Measurements from ENCODE around the gene YPEL4.

Gene YPEL4

DNA sequence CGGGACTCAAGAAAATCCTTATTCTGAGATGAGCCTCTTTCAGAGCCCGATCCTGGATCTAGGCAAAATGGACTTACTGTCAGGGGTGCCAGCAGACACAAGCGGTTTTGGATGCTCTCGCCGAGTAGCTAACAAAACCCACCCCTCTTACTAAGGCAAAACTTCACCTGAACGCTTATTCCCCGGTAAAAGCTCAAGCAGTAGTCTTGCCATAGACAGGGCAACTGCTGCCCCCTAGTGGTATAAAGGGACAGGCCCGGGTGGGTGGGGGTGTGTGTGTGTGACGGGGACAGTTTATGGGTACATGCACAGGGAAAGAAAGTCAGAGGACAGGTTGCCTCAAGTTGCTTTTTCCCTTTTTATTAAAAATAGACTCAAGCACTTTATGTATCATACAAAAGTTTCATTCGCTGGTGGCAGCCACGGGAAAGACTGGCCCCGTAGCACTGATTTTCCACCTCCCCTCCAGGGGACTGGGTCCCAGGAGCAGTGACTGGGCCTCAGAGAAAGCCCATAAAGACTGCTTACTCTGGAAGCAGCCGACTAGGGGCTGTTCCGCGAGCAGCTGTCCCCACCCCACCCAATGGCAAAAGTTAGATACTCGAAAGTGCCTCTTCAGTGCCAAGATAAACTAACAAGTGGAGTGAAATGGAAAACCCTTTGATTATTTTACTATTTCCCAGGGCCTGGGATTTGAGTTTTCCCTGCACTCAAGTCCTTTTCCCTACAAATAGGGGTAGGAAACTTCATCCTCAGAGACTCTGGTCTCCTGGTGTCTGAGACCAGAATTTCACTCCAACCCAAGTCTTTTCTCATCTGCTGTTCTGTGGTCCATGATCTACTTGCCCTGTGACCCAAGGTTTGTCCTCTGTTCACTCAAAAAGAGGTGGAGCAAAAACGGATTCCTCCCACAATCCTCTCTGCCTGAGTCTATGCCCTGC, 4.7 kb downstream of the YPEL4 start:
- CTCF ChIA-PET, result interaction anchor here (0.6 to 3.0 kb wide), 14 partner anchors 9 to 869 kb away, joined by 3 to 36 read pairs (median 4); partner anchors contain the start of gene UBE2L6
- TF ChIP-seq FOXM1 (IDR thresholded peaks at IDR 0.05; ENCODE audit: borderline replicate concordance), result no peak
- TF ChIP-seq NFRKB (IDR thresholded peaks at IDR 0.05), result no peak
- TF ChIP-seq ARNT (IDR thresholded peaks at IDR 0.05), result no peak
- POLR2A ChIA-PET, result interaction anchor here (1.1 to 1.4 kb wide), 2 partner anchors 77 to 299 kb away, joined by 3 to 8 read pairs; partner anchors contain the start of gene UBE2L6
- DNase-seq (ENCODE audit: extremely low spot score), result peak; percentile 78

DNA sequence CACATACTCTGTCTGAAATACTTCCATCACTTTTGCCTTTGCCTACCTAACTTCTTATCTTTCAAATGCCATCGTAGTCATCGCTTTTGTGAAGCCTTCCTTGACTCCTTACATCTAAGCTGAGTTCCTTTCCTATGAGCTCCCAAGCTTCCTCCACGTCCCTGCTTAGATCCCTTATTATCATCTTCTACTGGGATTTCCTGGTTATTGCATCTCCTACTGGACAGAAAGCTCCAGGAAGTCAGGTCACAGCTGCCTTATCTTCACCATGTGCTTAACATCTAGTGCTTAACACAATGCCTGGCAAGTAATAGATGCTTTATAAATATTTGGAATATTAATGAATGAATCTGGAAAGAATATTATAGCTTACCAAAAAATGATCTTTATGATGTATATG, 5.9 kb downstream of the YPEL4 start:
- CTCF ChIA-PET, result interaction anchor here (0.7 to 3.0 kb wide), 11 partner anchors 8 to 298 kb away, joined by 3 to 36 read pairs (median 5); partner anchors contain the start of gene UBE2L6

DNA sequence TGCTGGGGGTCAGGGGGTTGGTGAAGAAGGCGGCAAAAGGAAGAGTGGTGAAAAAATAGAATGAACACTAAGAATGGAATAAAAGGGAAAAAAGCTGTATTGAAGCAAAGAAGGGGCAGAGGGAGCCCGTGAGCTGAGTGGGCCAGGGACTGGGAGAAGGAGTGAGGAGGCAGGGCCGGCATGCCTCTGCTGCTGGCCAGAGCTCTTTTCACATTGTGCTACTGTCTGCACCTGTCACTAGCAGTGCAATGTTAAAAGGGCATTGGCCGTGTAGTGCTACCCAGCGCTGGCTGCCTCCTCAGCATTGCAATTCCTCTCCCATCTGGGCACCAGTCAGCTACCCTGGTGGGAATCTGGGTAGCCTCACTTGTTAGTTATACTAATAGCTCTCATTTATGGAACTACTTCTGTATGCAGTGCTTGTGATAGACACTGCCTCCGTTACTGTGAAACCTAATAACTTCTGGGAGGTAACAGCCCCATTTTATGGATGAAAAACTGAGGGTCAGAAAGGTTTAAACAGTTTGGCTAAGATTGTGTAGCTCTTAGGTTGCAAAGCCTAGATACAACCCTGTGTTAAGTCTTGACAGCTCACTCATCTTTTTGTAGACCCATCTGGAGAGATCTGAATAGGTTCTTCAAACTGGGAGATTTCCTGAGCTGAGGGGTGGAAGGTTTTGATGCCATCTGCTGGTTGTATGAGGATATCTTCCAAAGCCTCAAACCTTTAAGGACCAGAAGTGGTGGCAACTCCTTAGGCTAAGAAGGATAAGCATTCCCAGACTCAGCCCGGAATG, 8.5 kb downstream of the YPEL4 start:
- peak; percentile 49 for DNase-seq (ENCODE audit: extremely low spot score)
- CTCF ChIA-PET, result interaction anchor here (0.6 to 3.9 kb wide), 25 partner anchors 8 to 596 kb away, joined by 3 to 59 read pairs (median 4); partner anchors contain the start of genes SLC43A1, UBE2L6 and YPEL4
- TF ChIP-seq FOXK2 (IDR thresholded peaks at IDR 0.05) (no peak), ARNT (IDR thresholded peaks at IDR 0.05) (no peak), ZNF384 (IDR thresholded peaks at IDR 0.05) (no peak), L3MBTL2 (conservative IDR thresholded peaks at IDR 0.05) (no peak), FOXM1 (IDR thresholded peaks at IDR 0.05; ENCODE audit: borderline replicate concordance) (no peak), TARDBP (IDR thresholded peaks at IDR 0.05) (no peak), FOXA1 (IDR thresholded peaks at IDR 0.05) (no peak), BHLHE40 (IDR thresholded peaks at IDR 0.05; ENCODE audit: borderline replicate concordance) (no peak), SP1 (IDR thresholded peaks at IDR 0.05) (no peak), ELF4 (IDR thresholded peaks at IDR 0.05) (no peak), NFRKB (IDR thresholded peaks at IDR 0.05) (no peak), LEF1 (IDR thresholded peaks at IDR 0.05; ENCODE audit: borderline replicate concordance) (no peak)
- POLR2A ChIA-PET, result interaction anchor here (1.0 to 3.1 kb wide), 3 partner anchors 16 to 148 kb away, joined by 3 to 22 read pairs (median 4); partner anchors contain the start of genes CLP1 and UBE2L6

More for the DNA sequence above, 5.9 kb downstream of the YPEL4 start:
- no peak for TF ChIP-seq FOXM1 (IDR thresholded peaks at IDR 0.05; ENCODE audit: borderline replicate concordance)
- TF ChIP-seq BHLHE40 (IDR thresholded peaks at IDR 0.05; ENCODE audit: borderline replicate concordance), result no peak
- TF ChIP-seq CTBP1 (IDR thresholded peaks at IDR 0.05; ENCODE audit: borderline replicate concordance), result no peak
- TF ChIP-seq LEF1 (IDR thresholded peaks at IDR 0.05; ENCODE audit: borderline replicate concordance), result no peak
- no peak for TF ChIP-seq L3MBTL2 (conservative IDR thresholded peaks at IDR 0.05)
- TF ChIP-seq SP1 (IDR thresholded peaks at IDR 0.05), result no peak
- TF ChIP-seq FOXA1 (IDR thresholded peaks at IDR 0.05), result no peak
- DNase-seq (ENCODE audit: extremely low spot score), result no peak
- POLR2A ChIA-PET, result interaction anchor here (1.0 to 1.4 kb wide), 3 partner anchors 74 to 298 kb away, joined by 3 to 8 read pairs (median 3); partner anchors contain the start of gene UBE2L6

DNA sequence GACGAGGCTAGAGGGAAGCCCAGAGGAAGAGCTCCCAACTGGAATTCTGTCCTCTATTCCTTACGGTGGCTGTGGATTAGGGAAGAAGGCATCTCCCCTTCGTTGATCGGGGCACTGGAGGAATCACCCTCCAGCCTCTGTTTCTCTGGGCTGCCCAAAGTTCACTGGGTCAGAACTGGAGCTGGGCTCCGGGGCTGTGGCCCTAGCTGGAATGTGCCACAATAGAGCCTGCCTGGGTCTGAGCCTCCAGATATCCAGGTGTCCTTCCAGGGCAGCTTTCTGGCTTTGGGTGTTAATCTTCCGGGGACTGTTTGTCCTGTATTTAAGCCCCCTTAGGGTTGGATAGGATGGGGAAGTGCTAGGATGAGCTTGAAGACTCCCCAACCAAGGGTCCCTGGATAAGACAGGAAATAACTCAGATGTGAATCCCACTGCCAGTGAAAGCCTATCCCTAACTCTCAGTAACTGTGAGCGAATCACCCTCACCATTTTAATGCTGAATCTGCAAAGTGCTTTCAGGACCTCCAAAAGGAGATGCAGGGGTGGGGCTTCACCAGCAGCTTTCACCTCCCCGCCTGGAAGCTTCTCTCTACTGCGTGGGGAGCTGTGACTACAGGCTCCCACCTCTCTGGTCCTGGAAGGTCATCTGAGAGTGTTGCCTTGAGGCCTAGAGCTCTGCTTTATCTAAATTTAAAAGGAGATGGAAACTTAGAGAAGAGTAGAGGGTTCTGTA, 9.5 kb downstream of the YPEL4 start:
- TF ChIP-seq ARNT (IDR thresholded peaks at IDR 0.05) (no peak), SP1 (IDR thresholded peaks at IDR 0.05) (no peak), FOXK2 (IDR thresholded peaks at IDR 0.05) (no peak), NFRKB (IDR thresholded peaks at IDR 0.05) (no peak), HDGF (IDR thresholded peaks at IDR 0.05; ENCODE audit: borderline replicate concordance) (no peak), ZNF384 (IDR thresholded peaks at IDR 0.05) (no peak), ELF4 (IDR thresholded peaks at IDR 0.05) (no peak), CTBP1 (IDR thresholded peaks at IDR 0.05; ENCODE audit: borderline replicate concordance) (no peak), FOXM1 (IDR thresholded peaks at IDR 0.05; ENCODE audit: borderline replicate concordance) (no peak), SUZ12 (IDR thresholded peaks at IDR 0.05) (no peak), L3MBTL2 (conservative IDR thresholded peaks at IDR 0.05) (no peak), BHLHE40 (IDR thresholded peaks at IDR 0.05; ENCODE audit: borderline replicate concordance) (no peak), TARDBP (IDR thresholded peaks at IDR 0.05) (no peak), LEF1 (IDR thresholded peaks at IDR 0.05; ENCODE audit: borderline replicate concordance) (no peak), FOXA1 (IDR thresholded peaks at IDR 0.05) (no peak)
- TF ChIP-seq, protein P1, sequence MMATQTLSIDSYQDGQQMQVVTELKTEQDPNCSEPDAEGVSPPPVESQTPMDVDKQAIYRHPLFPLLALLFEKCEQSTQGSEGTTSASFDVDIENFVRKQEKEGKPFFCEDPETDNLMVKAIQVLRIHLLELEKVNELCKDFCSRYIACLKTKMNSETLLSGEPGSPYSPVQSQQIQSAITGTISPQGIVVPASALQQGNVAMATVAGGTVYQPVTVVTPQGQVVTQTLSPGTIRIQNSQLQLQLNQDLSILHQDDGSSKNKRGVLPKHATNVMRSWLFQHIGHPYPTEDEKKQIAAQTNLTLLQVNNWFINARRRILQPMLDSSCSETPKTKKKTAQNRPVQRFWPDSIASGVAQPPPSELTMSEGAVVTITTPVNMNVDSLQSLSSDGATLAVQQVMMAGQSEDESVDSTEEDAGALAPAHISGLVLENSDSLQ (IDR thresholded peaks at IDR 0.05), result no peak
- ChIA-PET POLR2A (interaction anchor here (0.7 to 3.1 kb wide), 5 partner anchors 17 to 109 kb away, joined by 3 to 22 read pairs (median 3); partner anchors contain the start of genes CLP1 and UBE2L6), CTCF (interaction anchor here (0.6 to 3.9 kb wide), 19 partner anchors 9 to 295 kb away, joined by 3 to 59 read pairs (median 4); partner anchors contain the start of genes SLC43A1, UBE2L6 and YPEL4)
- no peak for DNase-seq (ENCODE audit: extremely low spot score)

DNA sequence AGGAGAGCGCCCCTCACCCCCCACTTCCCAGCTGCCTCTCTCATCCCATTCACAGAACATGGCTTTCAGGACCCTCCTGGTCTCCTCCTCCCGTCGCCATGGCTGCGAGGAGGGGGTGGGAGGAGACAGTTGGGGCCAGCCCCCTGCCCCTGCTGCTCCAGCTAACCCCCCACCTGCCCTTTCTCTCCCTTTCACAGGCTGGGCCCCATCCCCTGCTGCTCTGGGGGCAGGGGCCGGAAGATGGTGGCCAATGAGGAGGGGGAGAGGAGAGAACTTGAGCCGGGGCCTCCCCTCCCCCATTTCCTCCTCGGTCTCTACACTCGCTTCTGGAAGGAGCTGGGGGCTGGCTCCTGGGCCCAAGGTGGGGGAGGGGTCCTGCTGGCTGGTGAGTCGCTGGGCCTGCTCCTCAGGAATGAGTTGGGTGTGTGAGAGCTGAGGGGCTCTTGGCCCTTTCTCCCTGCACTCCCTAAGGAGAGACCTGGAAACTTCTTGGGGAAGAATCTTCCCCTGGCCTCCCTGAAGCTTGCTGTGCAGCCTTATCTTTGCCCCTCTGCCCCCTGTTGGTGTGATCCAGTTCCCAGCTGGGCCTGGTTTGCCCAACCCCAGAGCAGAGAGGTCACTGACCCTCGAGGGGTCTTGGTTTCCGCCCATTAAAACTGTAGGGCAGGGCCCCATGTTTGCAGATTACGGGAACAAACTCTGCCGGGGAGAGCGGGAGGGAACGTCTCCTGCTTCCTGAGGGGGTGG, 10.2 kb downstream of the YPEL4 start:
- CTCF ChIA-PET, result interaction anchor here (0.6 to 3.9 kb wide), 7 partner anchors 10 to 148 kb away, joined by 3 to 59 read pairs (median 4); partner anchors contain the start of genes SLC43A1 and UBE2L6
- no peak for DNase-seq (ENCODE audit: extremely low spot score)
- POLR2A ChIA-PET, result interaction anchor here (0.6 to 3.1 kb wide), 6 partner anchors 18 to 109 kb away, joined by 3 to 22 read pairs (median 3); partner anchors contain the start of genes CLP1, SELENOH and UBE2L6
- TF ChIP-seq TARDBP (IDR thresholded peaks at IDR 0.05), result no peak
- TF ChIP-seq, protein P1 (IDR thresholded peaks at IDR 0.05), result no peak
- TF ChIP-seq LEF1 (IDR thresholded peaks at IDR 0.05; ENCODE audit: borderline replicate concordance), result no peak
- TF ChIP-seq L3MBTL2 (conservative IDR thresholded peaks at IDR 0.05), result no peak
- TF ChIP-seq FOXA1 (IDR thresholded peaks at IDR 0.05), result no peak
- TF ChIP-seq FOXK2 (IDR thresholded peaks at IDR 0.05), result no peak
- no peak for TF ChIP-seq NFRKB (IDR thresholded peaks at IDR 0.05)
- no peak for TF ChIP-seq CTBP1 (IDR thresholded peaks at IDR 0.05; ENCODE audit: borderline replicate concordance)
- TF ChIP-seq SP1 (IDR thresholded peaks at IDR 0.05), result no peak
- TF ChIP-seq ZNF384 (IDR thresholded peaks at IDR 0.05), result no peak
- no peak for TF ChIP-seq BHLHE40 (IDR thresholded peaks at IDR 0.05; ENCODE audit: borderline replicate concordance)
- no peak for TF ChIP-seq FOXM1 (IDR thresholded peaks at IDR 0.05; ENCODE audit: borderline replicate concordance)

Measured in HEK293T (cell line).